NCI-H2029 (cell line): Measurements from ENCODE around the gene SFMBT2.

Experiments
- DNase-seq: peaks from one replicate; lab custom pipeline; 2025; lab: John Stamatoyannopoulos, UW

Gene SFMBT2

DNA sequence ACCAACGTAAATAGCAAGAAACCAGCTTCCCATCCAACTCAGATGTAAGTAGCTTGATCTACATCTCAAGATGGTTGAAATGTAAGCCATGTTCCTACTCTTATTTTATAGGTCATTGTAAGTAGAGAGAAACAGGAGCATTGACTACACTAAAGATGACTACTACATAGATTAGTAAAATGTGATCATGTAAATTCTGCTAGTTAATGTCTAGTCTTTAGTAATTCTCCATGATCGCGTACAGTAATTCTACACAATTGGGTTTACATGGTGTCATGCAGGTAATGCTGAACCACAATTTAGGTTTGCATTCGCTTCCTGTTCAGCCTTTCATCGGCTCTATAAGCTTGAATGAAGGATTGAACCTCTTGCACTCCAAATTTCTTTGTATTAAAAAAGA lies 14.9 kb upstream of the SFMBT2 start:
- no peak for DNase-seq

DNA sequence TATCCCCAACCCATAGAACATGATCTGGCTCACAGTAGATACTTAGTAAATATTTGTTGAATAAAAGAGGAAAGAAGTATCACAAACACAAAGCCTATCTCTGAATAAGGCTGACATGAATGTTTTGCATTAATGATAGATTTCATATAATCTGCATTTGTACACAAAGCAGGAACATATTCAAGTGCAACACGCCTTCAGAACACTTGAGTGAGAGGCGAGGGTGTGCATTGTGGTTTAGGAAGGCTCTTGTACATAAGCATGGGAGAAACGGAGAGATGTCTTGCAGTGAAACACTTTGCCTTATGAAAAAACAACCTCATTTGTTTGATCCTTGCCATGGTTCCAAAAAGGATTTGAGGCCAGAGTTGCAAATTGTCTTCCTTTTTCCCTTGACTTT lies 14.1 kb upstream of the SFMBT2 start:
- DNase-seq, result no peak

DNA sequence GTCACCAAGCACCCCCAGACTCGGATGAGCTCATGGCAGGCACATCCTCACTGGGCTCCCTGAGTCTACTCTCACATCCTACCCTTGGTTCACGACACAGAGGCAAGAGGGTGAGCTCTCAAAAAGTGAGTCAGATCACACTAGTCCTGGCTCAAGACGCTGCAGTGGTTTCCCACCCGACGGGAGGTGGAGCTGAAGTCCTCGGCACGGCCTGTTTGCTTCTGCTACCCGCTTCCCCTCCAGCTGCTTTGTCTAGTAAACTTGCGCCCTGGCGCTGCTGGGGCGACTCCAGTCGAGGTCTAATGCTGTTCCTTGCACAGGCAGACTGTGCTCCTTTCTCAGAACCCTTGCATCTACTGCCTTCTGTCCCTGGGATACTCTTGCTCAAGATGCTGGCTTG lies 13.5 kb upstream of the SFMBT2 start:
- no peak for DNase-seq

DNA sequence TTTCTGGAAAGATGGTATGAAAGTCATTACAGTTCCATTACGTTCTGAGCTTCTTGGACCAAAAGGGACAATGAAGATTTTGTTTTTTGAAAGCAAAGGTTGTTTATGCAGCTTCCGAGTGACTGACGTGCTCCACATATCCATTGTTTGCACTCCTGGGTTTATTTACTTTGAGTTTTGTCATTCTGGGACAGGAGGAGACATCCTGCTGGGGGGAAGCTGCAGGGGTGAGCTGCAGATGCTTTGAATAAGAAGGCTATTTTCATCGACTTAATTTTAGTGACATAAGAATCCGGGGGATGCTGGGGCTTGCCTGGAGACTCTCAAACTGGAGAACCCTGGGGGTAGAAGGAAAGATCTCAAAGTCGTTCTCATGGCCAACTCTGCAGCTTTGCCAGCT lies 12.7 kb upstream of the SFMBT2 start:
- DNase-seq, result no peak

DNA sequence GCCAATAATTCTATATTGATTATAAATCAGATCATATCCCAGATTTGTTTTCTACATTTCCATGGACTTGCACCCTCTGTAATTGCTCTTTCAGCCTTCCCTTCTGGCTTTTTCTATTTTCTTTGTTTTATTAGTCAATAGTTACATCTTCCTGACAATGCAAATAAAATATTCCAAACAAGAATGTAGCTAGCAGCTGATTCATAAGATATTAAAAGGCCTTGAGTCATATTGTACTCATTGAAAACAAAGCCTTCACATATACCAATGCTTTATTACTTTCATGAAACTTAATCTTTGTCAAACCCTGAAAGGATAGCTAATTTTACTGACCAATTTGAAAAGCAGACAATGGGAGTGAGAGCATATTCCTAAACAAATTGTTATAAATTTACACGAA lies 10.7 kb upstream of the SFMBT2 start:
- DNase-seq, result no peak

DNA sequence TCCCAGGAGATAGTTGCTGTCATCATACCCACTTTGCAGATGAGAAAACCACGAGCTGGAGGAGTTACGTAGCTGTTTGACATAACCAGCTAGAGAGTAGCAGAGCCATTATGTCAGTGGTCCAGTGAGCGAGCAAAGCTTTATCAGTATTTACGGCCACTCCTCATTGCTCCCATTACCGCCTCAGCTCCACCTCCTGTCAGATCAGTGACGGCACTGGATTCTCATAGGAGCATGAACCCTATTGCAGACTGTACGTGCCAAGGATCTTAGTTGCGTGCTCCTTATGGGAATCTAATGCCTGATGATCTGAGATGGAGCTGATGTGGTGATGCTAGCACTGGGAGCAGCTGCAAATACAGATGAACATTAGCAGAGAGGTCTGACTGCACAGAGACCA lies 9.2 kb upstream of the SFMBT2 start:
- DNase-seq, result no peak

DNA sequence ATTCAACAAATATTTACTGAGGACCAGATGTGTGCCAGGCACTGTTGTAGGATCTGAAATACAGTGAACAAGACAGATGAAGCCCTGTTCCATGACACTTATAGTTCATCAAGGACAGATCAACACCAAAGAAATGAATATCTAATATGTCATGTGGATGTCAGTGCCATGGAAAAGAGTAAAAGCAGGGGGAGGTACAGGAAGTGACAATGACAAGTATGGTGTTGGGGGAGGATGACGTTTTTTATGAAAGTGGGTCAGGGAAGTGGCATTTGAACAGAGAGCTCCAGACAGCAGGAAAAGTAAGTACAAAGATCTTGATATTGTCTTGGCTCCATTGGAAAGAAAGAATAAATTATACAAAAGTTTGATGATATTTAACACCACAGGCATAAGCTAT lies 7.0 kb upstream of the SFMBT2 start:
- no peak for DNase-seq

DNA sequence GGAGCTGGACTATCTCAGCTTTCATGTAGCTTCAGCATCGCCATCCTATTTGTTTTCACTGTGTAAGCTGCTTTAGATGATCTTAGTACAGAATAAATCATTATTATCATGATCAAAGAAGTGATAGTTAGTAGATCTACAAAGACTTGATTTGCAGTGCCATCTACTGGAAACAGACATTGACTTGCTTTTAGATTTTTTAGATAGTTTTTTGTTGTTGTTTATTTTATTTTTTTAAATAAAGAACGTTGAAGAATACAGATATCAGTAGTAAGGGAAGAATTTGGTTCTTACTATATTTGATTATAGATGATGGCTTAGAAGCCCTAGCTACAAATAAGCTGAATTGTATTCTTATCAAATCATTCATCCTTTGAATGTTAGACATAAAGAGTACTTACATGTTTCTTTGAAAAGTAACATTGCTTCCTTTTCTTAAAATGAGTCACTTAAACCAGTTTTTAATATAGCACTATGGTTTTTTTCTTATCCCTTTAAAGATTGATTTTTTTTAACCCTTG lies 6.3 kb upstream of the SFMBT2 start:
- DNase-seq, result no peak

DNA sequence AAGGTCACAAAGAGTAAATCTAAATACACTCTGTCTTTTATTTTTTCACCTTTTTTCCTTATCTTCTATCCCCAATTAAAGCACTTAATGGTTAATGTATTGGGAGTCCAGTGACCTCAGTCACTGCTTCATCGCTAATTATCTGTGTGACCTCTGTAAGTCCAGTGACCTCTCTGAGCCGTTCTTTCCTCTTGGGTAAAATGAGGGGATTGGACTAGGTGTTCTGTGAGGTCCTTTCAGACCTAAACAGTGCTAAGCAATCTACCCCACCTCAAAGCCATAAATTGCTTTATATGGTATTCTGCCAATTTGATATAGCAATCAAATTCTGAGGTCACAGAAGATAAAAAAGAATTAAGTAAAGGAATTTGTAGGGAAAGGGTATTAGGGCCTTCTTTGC lies 3.9 kb upstream of the SFMBT2 start:
- DNase-seq, result no peak

DNA sequence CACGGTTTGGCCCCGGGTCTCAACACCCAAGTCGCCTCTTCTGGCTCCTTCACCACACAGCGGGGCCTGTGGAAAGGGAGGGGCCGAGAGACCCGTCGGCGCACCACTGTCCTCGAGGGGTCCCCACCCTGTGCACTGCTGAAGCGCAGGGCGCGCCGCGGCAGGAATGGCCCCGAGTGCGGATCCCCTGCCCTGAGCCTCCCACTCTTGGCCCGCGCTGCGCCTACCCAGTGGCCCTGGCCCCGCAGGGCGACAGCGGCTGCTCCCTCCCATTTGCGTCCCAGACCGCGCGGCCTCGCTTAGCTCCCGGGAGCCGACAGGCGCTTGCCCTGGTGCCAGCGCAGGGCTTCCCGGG lies 2.1 kb upstream of the SFMBT2 start:
- no peak for DNase-seq

DNA sequence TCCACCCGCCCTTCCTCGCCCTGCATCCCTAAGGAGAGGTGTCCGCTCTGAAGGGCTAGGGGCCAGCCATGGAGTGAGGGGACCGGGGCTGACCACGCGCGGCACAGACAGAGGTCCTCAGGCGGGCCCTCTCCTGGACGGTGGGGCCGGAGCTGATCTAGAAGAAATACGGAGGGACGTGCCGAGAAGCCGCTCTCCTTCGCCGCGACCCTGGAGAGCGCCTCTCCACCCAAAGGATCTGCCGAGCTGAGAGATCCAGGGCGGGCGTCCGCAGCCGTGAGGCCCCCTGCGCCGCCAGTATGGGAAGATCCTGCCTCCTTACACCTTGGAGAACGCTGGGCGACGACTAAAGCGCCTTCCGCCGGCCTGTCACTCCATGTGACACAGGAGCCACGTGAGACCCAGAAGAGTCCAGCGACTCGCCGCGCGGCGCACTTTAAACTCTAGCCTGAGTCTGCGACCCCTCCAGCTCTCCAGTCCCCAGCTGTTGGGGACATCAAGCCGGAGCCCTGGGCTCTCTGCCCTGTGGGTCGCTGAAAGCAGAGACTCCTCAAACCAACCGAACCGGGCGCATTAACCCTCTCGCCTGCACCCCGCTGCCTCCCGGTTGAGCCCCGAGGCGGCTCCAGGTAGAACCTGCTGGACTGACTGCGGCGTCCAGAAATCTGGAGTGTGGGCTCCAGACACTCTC lies 1.5 kb upstream of the SFMBT2 start:
- no peak for DNase-seq

DNA sequence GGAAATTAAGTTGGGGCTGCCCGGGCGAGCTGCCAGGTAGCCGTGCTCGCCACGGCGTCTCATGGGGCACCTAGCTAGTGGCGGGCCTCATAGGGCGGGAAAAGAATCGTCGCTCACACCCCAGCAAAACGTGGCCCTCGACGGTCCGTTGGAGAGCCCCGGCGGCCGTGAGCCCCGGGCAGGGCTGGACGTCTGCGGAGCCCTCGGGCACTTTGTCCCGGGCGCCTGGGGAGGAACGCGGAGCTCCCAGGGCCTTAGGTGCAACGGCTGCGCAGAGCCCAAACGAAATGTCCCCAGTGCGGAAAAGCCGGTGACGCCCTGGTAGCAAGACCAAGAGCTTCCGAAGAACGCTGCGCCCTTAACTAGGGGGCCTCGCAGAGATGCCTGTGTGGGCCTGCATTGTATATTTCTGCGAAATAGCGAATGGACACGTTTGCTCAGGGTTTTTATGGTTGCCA lies 866 bp upstream of the SFMBT2 start:
- DNase-seq, result no peak

DNA sequence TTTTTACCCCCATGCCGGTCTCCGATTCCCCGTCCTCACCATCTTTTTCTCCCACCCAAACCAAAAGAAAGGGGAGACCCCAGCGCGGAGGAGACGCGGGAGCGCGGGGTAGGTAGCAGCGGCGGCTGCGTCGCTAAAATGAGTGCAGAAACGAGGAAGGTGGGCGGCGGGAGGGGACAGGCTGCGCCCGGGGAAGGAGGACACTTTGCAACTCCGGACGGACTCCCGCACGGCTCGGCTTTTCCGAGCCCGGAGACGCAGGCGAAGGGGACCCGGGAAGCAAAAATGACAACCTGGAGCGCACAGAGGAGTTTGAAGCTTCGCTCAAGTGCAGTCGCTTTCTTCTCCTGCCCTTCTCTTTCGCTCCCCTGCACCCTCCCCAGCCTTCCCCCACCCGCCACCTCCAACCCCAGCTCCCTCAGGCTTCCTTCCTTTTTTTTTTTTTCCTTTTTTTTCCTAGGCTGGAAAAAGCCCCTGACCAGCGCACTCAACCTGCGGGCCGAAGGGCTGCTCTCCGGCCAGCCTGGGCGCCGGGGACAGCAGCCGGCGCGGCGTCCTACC lies 453 bp downstream of the SFMBT2 start:
- DNase-seq, result no peak

DNA sequence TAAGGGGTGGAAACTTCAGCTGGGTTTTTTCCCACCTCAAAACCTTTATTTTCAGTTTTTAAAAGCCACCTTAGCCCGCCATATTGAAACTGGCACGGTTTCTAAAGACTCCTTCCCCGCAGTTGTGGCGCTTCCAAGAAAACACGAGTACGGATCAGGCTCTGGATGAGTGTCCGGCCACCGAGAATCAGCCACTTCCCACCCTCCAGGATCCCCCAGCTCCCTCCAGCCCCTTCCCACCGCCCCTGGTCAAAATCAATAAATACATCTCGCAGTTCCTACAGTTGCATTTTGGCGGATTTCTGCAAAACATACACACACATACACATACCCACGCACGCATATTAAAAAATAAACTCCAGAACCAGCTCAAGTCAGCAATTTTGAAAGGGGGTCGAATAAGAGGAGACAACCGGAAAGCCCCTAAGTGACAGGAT lies 1.1 kb downstream of the SFMBT2 start:
- DNase-seq, result no peak

DNA sequence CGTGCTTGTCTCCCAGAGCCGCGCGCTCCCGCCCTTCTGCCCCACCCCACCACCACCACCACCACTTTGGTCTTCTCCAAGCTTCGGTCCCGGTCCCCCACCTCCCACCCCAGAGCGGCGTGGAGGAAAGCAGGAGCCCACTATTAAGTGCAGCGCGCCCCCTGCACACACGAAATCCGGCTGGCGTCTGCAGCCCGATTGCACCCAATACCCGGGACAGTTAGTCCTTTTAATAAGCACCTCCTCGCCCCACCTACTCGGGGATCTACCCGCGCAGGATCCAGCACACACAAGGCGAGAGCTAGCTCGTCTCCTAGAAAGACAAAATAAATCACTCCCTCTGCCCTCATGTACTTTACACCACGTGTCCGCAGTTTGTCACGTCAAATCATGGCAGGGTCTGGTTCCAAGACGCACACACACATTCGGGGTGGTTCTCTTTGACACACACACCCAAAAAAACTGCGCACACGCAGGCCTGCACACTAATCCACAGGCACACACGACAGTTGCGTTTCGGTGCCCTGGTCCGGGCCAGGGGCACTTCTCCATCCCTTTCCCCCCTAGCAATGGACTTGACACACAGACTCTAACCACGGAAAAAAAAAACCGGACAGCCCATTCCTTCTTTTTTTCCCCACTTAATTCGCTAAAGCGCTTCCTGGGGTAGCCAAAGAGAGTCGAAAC lies 1.6 kb downstream of the SFMBT2 start:
- DNase-seq, result no peak

DNA sequence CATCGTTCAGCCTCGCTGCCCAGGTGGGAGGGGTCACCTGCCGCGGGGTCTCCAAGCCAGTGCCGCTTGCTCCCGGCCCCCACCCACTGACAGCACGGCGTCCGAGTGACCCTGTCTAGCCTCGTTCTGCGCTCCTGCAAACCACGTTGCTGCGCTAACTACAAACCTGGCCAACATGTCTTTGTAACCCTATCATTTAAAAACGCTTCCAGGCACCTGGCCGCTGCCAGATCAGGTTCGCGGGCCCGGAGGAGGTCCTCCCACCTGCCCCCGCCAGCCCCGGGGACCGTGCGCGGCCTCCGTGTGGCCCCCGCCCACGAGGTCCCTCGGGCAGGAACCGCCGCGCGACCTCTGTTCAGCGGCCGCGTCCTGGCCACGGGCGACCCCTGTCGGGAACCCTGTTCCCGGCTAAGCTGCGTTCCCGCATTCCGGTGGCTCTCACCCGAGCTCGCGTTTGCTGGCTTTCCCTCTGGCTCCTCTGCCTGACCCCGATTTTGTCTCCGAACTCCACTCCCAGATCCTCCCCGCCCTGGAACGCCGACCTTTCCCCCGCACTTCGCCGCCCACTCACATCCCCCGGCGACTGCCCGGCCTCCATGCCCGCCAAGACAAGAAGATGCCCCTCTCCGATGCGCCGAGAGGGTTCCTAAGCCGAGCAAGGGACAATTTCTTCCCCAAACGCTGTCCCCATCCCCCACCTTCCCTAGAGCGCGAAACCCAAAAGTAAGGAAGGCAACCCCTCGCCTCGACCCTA lies 2.4 kb downstream of the SFMBT2 start:
- DNase-seq, result no peak

DNA sequence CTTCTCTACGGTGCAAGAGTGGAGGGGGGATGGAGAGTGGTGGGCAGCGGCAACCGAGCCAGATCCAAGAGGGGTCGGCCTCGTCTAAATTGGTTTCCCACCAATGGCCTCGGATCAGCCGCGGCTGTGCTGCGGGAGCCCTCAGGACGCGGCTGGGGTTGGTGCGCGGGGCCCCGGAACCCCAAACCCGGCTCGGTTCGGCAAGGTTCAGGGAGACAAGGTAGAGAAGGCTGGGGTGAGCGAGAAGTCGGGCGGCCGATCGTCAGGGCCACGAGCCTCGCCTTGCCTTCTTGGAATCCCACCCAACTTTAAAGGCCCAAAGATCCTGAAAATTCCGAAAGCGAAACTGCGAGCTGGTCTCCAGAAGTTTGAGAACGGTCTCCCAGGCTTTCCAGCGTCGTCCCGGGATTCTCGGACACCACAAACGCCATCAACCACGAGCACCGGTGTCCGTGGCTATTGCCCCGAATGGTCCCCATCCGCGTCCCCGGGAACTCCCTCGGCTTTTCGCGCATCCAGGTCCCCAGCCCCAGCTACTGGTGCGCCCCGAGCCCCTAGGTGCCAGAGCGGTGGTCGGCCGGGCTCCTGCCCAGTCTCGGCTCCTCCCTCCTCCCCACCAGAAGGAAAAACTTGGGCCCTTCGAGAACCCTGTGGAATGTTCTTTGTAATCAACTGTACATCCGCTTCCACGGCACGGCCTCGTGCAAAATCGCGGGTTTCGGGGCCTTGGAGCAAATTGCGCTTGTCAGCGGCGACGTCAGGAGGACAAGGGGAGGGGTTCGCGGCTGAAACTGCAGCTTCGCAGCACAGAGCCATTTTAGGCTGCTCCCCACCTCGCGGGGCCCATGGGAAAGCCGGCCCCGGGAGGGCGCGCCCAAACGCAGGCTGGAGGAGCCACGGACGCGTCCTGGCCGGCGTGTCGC lies 3.2 kb downstream of the SFMBT2 start:
- DNase-seq, result no peak

DNA sequence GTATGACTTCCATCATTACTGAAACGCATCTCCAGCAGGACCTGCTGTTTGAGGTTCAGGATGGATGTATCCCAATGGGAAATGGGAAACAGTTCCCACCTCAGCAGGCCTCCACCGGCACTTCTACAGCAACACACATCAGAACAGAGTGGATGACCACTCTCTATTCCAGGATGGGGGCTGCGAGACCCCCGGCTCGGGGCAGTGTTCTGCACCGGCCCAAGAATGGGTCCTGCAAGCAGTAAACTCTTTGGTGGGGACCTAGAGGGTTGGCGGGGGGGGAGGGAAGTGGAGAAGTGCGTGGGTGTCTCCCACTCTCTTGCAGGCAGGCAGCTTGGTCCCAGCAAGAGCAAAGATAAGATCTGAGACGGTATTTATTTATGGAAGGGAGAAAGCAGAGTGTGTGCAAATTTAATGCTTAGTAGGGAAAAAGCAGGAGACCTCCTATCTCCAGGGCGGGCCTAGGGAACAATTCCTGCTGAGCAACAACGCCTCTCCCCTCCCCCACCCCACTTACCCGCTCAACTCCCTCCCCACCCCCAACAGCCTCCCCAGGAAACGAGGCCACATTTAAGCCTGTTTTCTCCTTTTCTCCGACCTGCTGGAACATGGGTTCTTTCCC lies 4.0 kb downstream of the SFMBT2 start:
- no peak for DNase-seq

DNA sequence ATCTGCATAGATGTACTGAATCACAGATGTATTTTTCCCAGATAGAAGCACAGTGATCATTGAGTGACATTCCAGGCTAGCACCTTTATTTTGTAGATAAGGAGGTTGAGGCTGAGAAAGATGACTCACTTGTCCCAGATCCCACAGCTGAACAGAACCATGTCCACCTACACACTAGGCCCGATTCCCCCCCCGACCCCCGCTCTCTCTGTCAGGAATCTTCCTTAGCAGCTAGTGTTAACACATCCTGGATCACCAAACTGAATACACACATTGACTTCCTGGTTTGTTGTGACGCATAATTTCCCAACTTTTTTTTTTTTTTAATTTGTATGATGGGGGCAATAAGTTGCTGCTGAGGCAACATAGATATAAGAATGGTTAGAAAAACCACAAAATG lies 5.2 kb downstream of the SFMBT2 start:
- DNase-seq, result no peak

DNA sequence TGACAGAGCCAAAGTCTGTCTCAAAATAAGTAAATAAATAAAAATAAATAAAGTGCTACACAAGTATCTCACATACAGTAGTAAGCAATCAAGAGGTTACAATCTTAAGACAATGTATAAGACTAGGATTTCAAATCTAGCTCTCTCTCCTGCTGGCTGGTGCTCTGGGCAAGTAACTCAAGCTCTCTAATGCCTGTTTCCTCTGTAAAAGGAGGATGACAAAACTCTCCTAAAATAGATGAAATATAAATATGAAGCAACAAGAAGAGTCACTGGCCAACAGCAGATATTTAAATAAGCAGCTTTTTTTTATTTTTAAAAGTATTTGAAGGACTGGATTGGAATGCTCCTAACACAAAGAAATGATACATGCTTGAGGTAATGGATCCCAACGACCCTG lies 7.2 kb downstream of the SFMBT2 start:
- DNase-seq, result no peak

DNA sequence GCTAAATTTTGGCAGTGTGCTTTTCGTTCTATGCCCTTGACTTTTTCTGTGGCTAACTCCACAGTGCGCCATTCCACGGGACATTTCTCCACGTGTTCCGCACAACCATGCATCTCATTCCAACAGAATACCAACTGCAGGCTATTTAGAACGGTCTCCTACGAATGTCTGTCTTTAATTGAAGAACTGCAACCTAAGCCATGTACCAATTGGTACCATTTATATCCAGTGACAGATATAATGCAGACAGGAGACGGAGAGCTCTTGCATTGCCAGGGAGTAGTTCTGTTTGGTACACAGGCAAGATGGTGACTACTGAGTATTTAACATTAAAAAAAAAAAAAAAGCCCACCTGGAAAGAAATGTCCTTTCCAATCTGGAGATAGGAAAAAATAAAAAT lies 9.1 kb downstream of the SFMBT2 start:
- DNase-seq, result no peak
